HL-60 (cell line): ENCODE results near the gene GPR142.

Experiments
- CTCF ChIP-seq: IDR thresholded peaks from one replicate; pipeline ENCODE4 v1.5.1; 2011; ENCODE audit warnings: low read length, control low read depth, inconsistent platforms; ENCODE audit not compliant: insufficient read depth
- GABPA ChIP-seq: IDR thresholded peaks from 2 replicates; pipeline ENCODE4 v1.6.1; 2012; ENCODE audit warnings: low read depth
- TF ChIP-seq, protein P1 (sequence below): IDR thresholded peaks from 2 replicates; pipeline ENCODE4 v1.6.1; 2012; ENCODE audit warnings: low read depth; ENCODE audit not compliant: insufficient replicate concordance

GRCh38 chr17:74324521-74324920 lies 42.8 kb upstream of the GPR142 start:
- TF ChIP-seq, protein P1, sequence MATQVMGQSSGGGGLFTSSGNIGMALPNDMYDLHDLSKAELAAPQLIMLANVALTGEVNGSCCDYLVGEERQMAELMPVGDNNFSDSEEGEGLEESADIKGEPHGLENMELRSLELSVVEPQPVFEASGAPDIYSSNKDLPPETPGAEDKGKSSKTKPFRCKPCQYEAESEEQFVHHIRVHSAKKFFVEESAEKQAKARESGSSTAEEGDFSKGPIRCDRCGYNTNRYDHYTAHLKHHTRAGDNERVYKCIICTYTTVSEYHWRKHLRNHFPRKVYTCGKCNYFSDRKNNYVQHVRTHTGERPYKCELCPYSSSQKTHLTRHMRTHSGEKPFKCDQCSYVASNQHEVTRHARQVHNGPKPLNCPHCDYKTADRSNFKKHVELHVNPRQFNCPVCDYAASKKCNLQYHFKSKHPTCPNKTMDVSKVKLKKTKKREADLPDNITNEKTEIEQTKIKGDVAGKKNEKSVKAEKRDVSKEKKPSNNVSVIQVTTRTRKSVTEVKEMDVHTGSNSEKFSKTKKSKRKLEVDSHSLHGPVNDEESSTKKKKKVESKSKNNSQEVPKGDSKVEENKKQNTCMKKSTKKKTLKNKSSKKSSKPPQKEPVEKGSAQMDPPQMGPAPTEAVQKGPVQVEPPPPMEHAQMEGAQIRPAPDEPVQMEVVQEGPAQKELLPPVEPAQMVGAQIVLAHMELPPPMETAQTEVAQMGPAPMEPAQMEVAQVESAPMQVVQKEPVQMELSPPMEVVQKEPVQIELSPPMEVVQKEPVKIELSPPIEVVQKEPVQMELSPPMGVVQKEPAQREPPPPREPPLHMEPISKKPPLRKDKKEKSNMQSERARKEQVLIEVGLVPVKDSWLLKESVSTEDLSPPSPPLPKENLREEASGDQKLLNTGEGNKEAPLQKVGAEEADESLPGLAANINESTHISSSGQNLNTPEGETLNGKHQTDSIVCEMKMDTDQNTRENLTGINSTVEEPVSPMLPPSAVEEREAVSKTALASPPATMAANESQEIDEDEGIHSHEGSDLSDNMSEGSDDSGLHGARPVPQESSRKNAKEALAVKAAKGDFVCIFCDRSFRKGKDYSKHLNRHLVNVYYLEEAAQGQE: no peak
- TF ChIP-seq GABPA: no peak
- TF ChIP-seq CTCF: no peak
